SK-N-SH (cell line): ENCODE data around the gene RAB40C. TPM values are rescaled to one million over a fixed set of nuclear protein-coding genes. Genes with fewer than 3 reads are reported as not detected.

ENCODE experiments used
- CTCF ChIA-PET: fragments of 300-600, 350-600 bp; formaldehyde crosslinking; extraction: SDS; loops from one replicate; lab custom pipeline; 2021; lab: Yijun Ruan, JAX
- POLR2A ChIA-PET: fragments of 350-600 bp; sonication (Branson Sonifier 250); formaldehyde crosslinking; extraction: SDS; loops from one replicate; lab custom pipeline; 2020; ENCODE audit warnings: antibody characterized with exemption, inconsistent platforms; lab: Yijun Ruan, JAX
- DNase-seq: peaks from one replicate; pipeline ENCODE4 v3.0.0; 2012
- H2AFZ ChIP-seq: fragments of 200-600 bp; sonication (generic); 2 replicates; pipeline ENCODE4 v1.8.1; 2016; ENCODE audit warnings: antibody characterized with exemption, mild to moderate bottlenecking, low read depth
- H3F3A ChIP-seq: fragments of 200-600 bp; sonication (generic); replicated peaks from 2 replicates; pipeline ENCODE3; 2016; ENCODE audit warnings: antibody characterized with exemption, mild to moderate bottlenecking; ENCODE audit not compliant: insufficient read depth
- H3K27ac ChIP-seq, 2 experiments: fragments of 200-500 bp in 1 of 2; fragments of 200-600 bp in 1 of 2; sonication (Bioruptor generic) in 1 of 2; sonication (generic), shearing (Covaris generic) in 1 of 2; 2 replicates each; pipeline versions ENCODE4 v1.5.1 to v1.6.1; 2014 to 2016; ENCODE audit warnings: low read depth in 2 of 2, inconsistent platforms in 1 of 2, low read length in 1 of 2, mild to moderate bottlenecking in 1 of 2, mixed read lengths in 1 of 2
- H3K27me3 ChIP-seq: fragments of 200-600 bp; sonication (generic), shearing (Covaris generic); 2 replicates; pipeline ENCODE4 v1.6.1; 2016; ENCODE audit warnings: mixed run types; ENCODE audit not compliant: insufficient read depth
- H3K36me3 ChIP-seq, 2 experiments: fragments of 200-500 bp in 1 of 2; fragments of 200-600 bp in 1 of 2; sonication (Bioruptor generic) in 1 of 2; sonication (generic) in 1 of 2; replicated peaks in 1 of 2; 2 replicates each; pipeline versions ENCODE3 to v1.5.1; 2014 to 2016; ENCODE audit warnings: low read length in 1 of 2, mild to moderate bottlenecking in 1 of 2; ENCODE audit not compliant: insufficient read depth in 2 of 2, control insufficient read depth in 1 of 2
- H3K4me1 ChIP-seq, 2 experiments: fragments of 200-500 bp in 1 of 2; fragments of 200-600 bp in 1 of 2; sonication (Bioruptor generic) in 1 of 2; sonication (generic), shearing (Covaris generic) in 1 of 2; 2 replicates each; pipeline versions ENCODE4 v1.5.1 to v1.6.1; 2014 to 2016; ENCODE audit warnings: low read depth in 1 of 2, low read length in 1 of 2, mixed run types in 1 of 2; ENCODE audit not compliant: insufficient read depth in 2 of 2, control insufficient read depth in 1 of 2
- H3K4me2 ChIP-seq: fragments of 200-600 bp; sonication (generic), shearing (Covaris generic); 2 replicates; pipeline ENCODE4 v1.6.1; 2017; ENCODE audit warnings: mixed run types
- H3K4me3 ChIP-seq, 2 experiments: fragments of 200-500 bp in 1 of 2; fragments of 200-600 bp in 1 of 2; sonication (Bioruptor generic) in 1 of 2; sonication (generic), shearing (Covaris generic) in 1 of 2; 2 replicates each; pipeline versions ENCODE4 v1.5.1 to v1.8.1; 2014 to 2016; ENCODE audit warnings: low read depth in 2 of 2, inconsistent platforms in 1 of 2, low read length in 1 of 2, mild to moderate bottlenecking in 1 of 2, mixed read lengths in 1 of 2, moderate library complexity in 1 of 2
- H3K79me2 ChIP-seq: fragments of 200-600 bp; sonication (generic); 2 replicates; pipeline ENCODE4 v1.8.1; 2017; ENCODE audit warnings: mild to moderate bottlenecking; ENCODE audit not compliant: insufficient read depth
- H3K9ac ChIP-seq: fragments of 200-600 bp; sonication (generic); 2 replicates; pipeline ENCODE4 v1.6.1; 2017; ENCODE audit warnings: mixed run types
- H3K9me2 ChIP-seq: fragments of 200-600 bp; sonication (generic); 2 replicates; pipeline ENCODE4 v1.6.1; 2017; ENCODE audit warnings: mixed run types
- H3K9me3 ChIP-seq: fragments of 200-600 bp; sonication (generic); 2 replicates; pipeline ENCODE4 v1.6.1; 2017; ENCODE audit warnings: mixed run types, mild to moderate bottlenecking, moderate library complexity
- H4K20me1 ChIP-seq: fragments of 200-600 bp; sonication (generic); 2 replicates; pipeline ENCODE4 v1.6.1; 2017; ENCODE audit warnings: mild to moderate bottlenecking, mixed run types; ENCODE audit not compliant: insufficient read depth
- CHD2 ChIP-seq: fragments of 150-350 bp; IDR thresholded peaks from 2 replicates; pipeline ENCODE4 v1.6.1; 2018; ENCODE audit warnings: low read length; ENCODE audit not compliant: partially characterized antibody
- ELF1 ChIP-seq: IDR thresholded peaks from 2 replicates; pipeline ENCODE4 v1.4.0; 2012
- FOSL2 ChIP-seq: IDR thresholded peaks from 2 replicates; pipeline ENCODE4 v1.4.0; 2012; ENCODE audit warnings: low read depth, mild to moderate bottlenecking, moderate library complexity, borderline replicate concordance
- FOXJ3 ChIP-seq: sonication (generic); formaldehyde crosslinking; IDR thresholded peaks from 2 replicates; pipeline ENCODE4 v1.5.1; 2020; ENCODE audit warnings: mild to moderate bottlenecking, missing genetic modification reagents
- GABPA ChIP-seq: IDR thresholded peaks from 2 replicates; pipeline ENCODE4 v1.4.0; 2012; ENCODE audit warnings: low read depth, mild to moderate bottlenecking
- MXI1 ChIP-seq: IDR thresholded peaks from 2 replicates; pipeline ENCODE4 v1.6.1; 2012; ENCODE audit warnings: mild to moderate bottlenecking, low read depth, low read length, improper control_type of control experiment
- NRF1 ChIP-seq: IDR thresholded peaks from 2 replicates; pipeline ENCODE4 v1.6.1; 2012; ENCODE audit warnings: low read depth, mild to moderate bottlenecking, low read length
- POLR2AphosphoS5 ChIP-seq: IDR thresholded peaks from 2 replicates; pipeline ENCODE4 v1.6.1; 2012; ENCODE audit warnings: low read depth, low read length
- SIN3A ChIP-seq: IDR thresholded peaks from 2 replicates; pipeline ENCODE4 v1.6.1; 2012; ENCODE audit warnings: low read depth, mild to moderate bottlenecking, low read length, moderate library complexity, borderline replicate concordance
- SMC3 ChIP-seq: IDR thresholded peaks from 2 replicates; pipeline ENCODE4 v1.6.1; 2012; ENCODE audit warnings: low read depth, low read length, improper control_type of control experiment
- TAF1 ChIP-seq: IDR thresholded peaks from 2 replicates; pipeline ENCODE4 v1.6.1; 2012; ENCODE audit warnings: low read depth, mild to moderate bottlenecking, low read length, moderate library complexity, borderline replicate concordance
- USF2 ChIP-seq: fragments of 150-350 bp; IDR thresholded peaks from 2 replicates; pipeline ENCODE4 v1.6.1; 2017; ENCODE audit warnings: antibody characterized with exemption, low read length, low read depth, borderline replicate concordance
- YY1 ChIP-seq: IDR thresholded peaks from 2 replicates; pipeline ENCODE4 v1.4.0; 2012; ENCODE audit warnings: low read depth, mild to moderate bottlenecking
- WGBS: methylation state at CpG from one replicate; pipeline ENCODE4 v1.1.6; 2017; ENCODE audit warnings: low lambda C conversion rate; 5-methylcytosine and 5-hydroxymethylcytosine counted together
- polyA plus RNA-seq, 3 experiments: library from polyadenylated mRNA; depleted of rRNA; stranded (reverse); fragments of >200 nt; gene quantifications; 2 replicates each; pipeline ENCODE4 v1.2.3, GENCODE V29; 2012
- TF ChIP-seq, protein P1 (sequence below): IDR thresholded peaks from 2 replicates; pipeline ENCODE4 v1.4.0; 2012; ENCODE audit warnings: low read depth
- TF ChIP-seq, protein P2 (sequence below): IDR thresholded peaks from 2 replicates; pipeline ENCODE4 v1.4.0; 2012; ENCODE audit warnings: low read depth, borderline replicate concordance

RAB40C gene
- polyA plus RNA-seq, 1 of the 3 experiments (the other 2 are of a cell fraction), result 13.0 TPM

GRCh38 chr16:648781-649589 is 59.1 kb downstream of the RAB40C start, which contains the start of gene WDR90:
WDR90 (plus strand) TSS chr16:649365; CDS start chr16:649417, 52 bp downstream.
- peak within 1 kb of the TSS; percentile 85 for H3K9ac ChIP-seq
- no peaks in the 10 kb centered on the region for H4K20me1 ChIP-seq
- no peak for TF ChIP-seq FOXJ3 (CRISPR knock-in tag)
- no peak for TF ChIP-seq FOSL2
- peak; percentile 72 for TF ChIP-seq ELF1
- peak; percentile 78 for TF ChIP-seq USF2
- TF ChIP-seq SMC3, result no peak
- TF ChIP-seq CHD2, result peak; percentile 67
- 0 out of 2 replicates have a peak, but pooled peaks have one; percentile 49 for TF ChIP-seq POLR2AphosphoS5
- peak; percentile 93 for TF ChIP-seq YY1
- TF ChIP-seq, protein P1, sequence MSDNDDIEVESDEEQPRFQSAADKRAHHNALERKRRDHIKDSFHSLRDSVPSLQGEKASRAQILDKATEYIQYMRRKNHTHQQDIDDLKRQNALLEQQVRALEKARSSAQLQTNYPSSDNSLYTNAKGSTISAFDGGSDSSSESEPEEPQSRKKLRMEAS, result peak; percentile 95
- TF ChIP-seq MXI1, result peak; percentile 99
- TF ChIP-seq SIN3A, result peak; percentile 97
- TF ChIP-seq, protein P2, sequence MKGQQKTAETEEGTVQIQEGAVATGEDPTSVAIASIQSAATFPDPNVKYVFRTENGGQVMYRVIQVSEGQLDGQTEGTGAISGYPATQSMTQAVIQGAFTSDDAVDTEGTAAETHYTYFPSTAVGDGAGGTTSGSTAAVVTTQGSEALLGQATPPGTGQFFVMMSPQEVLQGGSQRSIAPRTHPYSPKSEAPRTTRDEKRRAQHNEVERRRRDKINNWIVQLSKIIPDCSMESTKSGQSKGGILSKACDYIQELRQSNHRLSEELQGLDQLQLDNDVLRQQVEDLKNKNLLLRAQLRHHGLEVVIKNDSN, result peak; percentile 98
- peak; percentile 73; the same call in 1 of the 2 replicates for TF ChIP-seq TAF1
- no peak for TF ChIP-seq NRF1
- peak; percentile 85 for TF ChIP-seq GABPA
- no peaks in the 10 kb centered on the region for H3K27me3 ChIP-seq
- POLR2A ChIA-PET, result interaction anchor here (0.7 to 1.6 kb wide), 8 partner anchors 10 to 79 kb away, joined by 3 to 5 read pairs (median 3); partner anchors contain the start of genes METTL26 and STUB1
- peaks cover 0 to 11% of the 10 kb centered on the region in 2 experiments for H3K36me3 ChIP-seq
- peak within 1 kb of the TSS; percentile 70 to 76 for H3K4me3 ChIP-seq
- H3K9me3 ChIP-seq, result no peaks in the 10 kb centered on the region
- WGBS, result 24% methylated on average over 8 of the region's 91 CpGs
- H3K9me2 ChIP-seq, result no peaks in the 10 kb centered on the region
- H2AFZ ChIP-seq, result peak within 1 kb of the TSS; percentile 65; the same call in 1 of the 2 replicates
- H3K27ac ChIP-seq, result peak within 1 kb of the TSS; percentile 77 to 80
- CTCF ChIA-PET, result interaction anchor here (0.7 to 7.8 kb wide), 22 partner anchors 10 to 257 kb away, joined by 3 to 92 read pairs (median 5); partner anchors contain the start of genes METTL26, RHBDL1, RHOT2 and STUB1
- peaks cover 5% of the 10 kb centered on the region for H3F3A ChIP-seq
- peak; percentile 99 for DNase-seq
- peaks cover 19% of the 10 kb centered on the region; the same call in 1 of the 2 replicates for H3K79me2 ChIP-seq
- H3K4me2 ChIP-seq, result peak within 1 kb of the TSS; percentile 91
- H3K4me1 ChIP-seq, result peaks cover 4 to 29% of the 10 kb centered on the region in 2 experiments; a peak in 2 of 4 replicates
